ENCODE results near the gene FBXW10. TPM values are rescaled to one million over a fixed set of nuclear protein-coding genes. Genes with fewer than 3 reads are reported as not detected.
"Not testable (repeated sequence)": the region's sequence is repeated elsewhere in the genome, so short reads cannot be mapped to it uniquely, and the experiment has no call there.

The FBXW10 gene
- total and polyA plus RNA-seq, 4 donors, result 0.12 to 0.31 TPM; not detected in 2

DNA sequence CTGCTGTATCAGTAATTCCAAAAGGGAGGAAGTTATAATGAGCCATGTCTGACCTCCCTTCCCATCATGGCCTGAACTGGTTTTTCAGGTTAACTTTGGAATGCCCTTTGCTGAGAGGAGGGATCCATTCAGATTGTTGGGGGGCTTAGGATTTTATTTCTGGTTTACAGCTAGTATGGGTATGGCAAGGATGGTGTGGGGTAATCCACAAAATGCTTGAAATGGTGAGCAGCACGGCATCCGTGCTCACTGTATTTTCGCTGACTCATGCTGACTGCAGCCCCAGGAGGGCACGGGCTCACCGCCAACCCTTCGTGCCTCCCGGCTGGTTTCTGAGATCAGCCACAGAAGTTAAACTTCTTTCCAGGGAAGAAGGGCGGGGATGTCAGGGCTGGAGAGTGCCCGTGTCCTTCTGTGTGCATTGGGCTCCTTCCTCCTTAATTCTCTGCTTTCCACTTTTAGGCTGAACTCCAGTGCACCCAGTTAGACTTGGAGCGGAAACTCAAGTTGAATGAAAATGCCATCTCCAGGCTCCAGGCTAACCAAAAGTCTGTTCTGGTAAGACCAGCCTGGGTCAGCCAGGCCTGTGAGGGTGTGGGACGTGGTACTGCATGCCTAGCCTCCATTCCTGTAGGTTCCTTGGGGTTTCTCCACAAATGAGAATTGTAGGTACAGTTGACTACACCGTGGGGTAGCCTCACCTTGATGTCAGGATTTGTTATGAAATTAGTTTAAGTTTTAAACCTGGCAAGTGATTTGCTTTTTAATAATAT lies 21.9 kb upstream of the FBXW10 start:
- H3K27ac ChIP-seq (ENCODE audit: low read depth in 1 of 2, low read length in 2 of 2); DNase-seq; H3K4me3 ChIP-seq (ENCODE audit: low read length in 2 of 2); H3K9me3 ChIP-seq (ENCODE audit: control insufficient read depth, low read length); H3K4me1 ChIP-seq (ENCODE audit: control insufficient read depth in 1 of 2, insufficient read depth in 2 of 2, low read length in 2 of 2); H3K27me3 ChIP-seq (ENCODE audit: control insufficient read depth in 1 of 2, insufficient read depth in 2 of 2, low read length in 1 of 2); intact Hi-C loops (cut with DNase I); H3K36me3 ChIP-seq (ENCODE audit: control insufficient read depth in 1 of 2, insufficient read depth in 2 of 2, low read length in 1 of 2): not testable (repeated sequence)
- WGBS, 2 donors, result 62 to 80% methylated on average over 1 to 2 of the region's 12 CpGs
- ATAC-seq (ENCODE audit: low FRiP score), result peak; percentile 79

GRCh38 chr17:18722612-18723011 lies 21.2 kb upstream of the FBXW10 start:
- H3K27me3 ChIP-seq (ENCODE audit: control insufficient read depth in 1 of 2, insufficient read depth in 2 of 2, low read length in 1 of 2); H3K36me3 ChIP-seq (ENCODE audit: control insufficient read depth in 1 of 2, insufficient read depth in 2 of 2, low read length in 1 of 2); H3K9me3 ChIP-seq (ENCODE audit: control insufficient read depth, low read length); H3K4me1 ChIP-seq (ENCODE audit: control insufficient read depth in 1 of 2, insufficient read depth in 2 of 2, low read length in 2 of 2); H3K4me3 ChIP-seq (ENCODE audit: low read length in 2 of 2); H3K27ac ChIP-seq (ENCODE audit: low read depth in 1 of 2, low read length in 2 of 2); ATAC-seq (ENCODE audit: low FRiP score); DNase-seq; intact Hi-C loops (cut with DNase I): not testable (repeated sequence)
- WGBS, 2 donors, result 76 to 80% methylated on average over 5 of the region's 5 CpGs

DNA sequence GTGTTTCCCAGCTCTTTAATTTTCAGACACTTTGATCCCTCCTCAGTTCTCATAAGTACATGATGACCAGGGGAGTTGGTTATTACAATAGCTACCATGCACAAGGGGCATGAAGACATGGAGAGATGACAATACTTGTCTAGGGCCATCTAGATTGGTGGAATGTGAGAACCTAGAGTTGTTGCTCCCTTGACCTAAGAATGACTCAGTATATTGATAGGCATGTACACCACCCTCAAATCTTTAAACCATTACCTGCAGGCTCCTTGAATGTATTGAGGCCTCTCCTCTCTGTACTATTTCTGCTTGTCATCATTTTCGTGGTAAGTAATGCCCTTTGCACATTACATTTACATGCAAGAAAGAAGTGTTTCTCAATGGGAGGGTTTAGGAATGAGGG lies 20.3 kb upstream of the FBXW10 start:
- WGBS, 2 donors, result 96 to 100% methylated on average over 1 of the region's 1 CpG
- H3K36me3 ChIP-seq (ENCODE audit: control insufficient read depth in 1 of 2, insufficient read depth in 2 of 2, low read length in 1 of 2); H3K9me3 ChIP-seq (ENCODE audit: control insufficient read depth, low read length); H3K27me3 ChIP-seq (ENCODE audit: control insufficient read depth in 1 of 2, insufficient read depth in 2 of 2, low read length in 1 of 2); ATAC-seq (ENCODE audit: low FRiP score); H3K4me3 ChIP-seq (ENCODE audit: low read length in 2 of 2); DNase-seq; H3K27ac ChIP-seq (ENCODE audit: low read depth in 1 of 2, low read length in 2 of 2); intact Hi-C loops (cut with DNase I); H3K4me1 ChIP-seq (ENCODE audit: control insufficient read depth in 1 of 2, insufficient read depth in 2 of 2, low read length in 2 of 2): not testable (repeated sequence)

DNA sequence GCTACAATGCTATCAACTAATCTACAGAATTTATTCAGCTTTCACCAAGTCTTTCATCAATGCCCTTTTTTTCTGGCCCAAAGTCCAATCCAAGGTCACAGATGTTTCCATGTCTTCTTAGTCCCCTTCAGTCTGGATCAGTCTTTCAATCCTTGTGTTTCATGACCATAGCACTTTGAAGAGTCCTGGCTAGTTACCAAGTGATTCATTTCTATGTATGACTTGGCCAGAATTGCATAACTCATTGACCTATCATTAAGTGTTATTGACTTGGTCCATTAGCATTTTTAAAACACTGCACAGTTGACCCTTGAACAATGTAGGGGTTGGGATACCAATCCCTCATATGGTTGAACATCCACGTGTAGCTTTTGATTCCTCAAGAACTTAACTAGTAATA lies 11.4 kb upstream of the FBXW10 start:
- H3K27ac ChIP-seq (ENCODE audit: low read depth in 1 of 2, low read length in 2 of 2); intact Hi-C loops (cut with DNase I); ATAC-seq (ENCODE audit: low FRiP score); H3K4me3 ChIP-seq (ENCODE audit: low read length in 2 of 2); H3K36me3 ChIP-seq (ENCODE audit: control insufficient read depth in 1 of 2, insufficient read depth in 2 of 2, low read length in 1 of 2); DNase-seq; H3K4me1 ChIP-seq (ENCODE audit: control insufficient read depth in 1 of 2, insufficient read depth in 2 of 2, low read length in 2 of 2); H3K27me3 ChIP-seq (ENCODE audit: control insufficient read depth in 1 of 2, insufficient read depth in 2 of 2, low read length in 1 of 2); H3K9me3 ChIP-seq (ENCODE audit: control insufficient read depth, low read length): not testable (repeated sequence)
- 87 to 93% methylated on average over 1 of the region's 1 CpG for WGBS, 2 donors

- ATAC-seq (ENCODE audit: low FRiP score); H3K9me3 ChIP-seq (ENCODE audit: control insufficient read depth, low read length); H3K4me3 ChIP-seq (ENCODE audit: low read length in 2 of 2); DNase-seq; H3K36me3 ChIP-seq (ENCODE audit: control insufficient read depth in 1 of 2, insufficient read depth in 2 of 2, low read length in 1 of 2); H3K4me1 ChIP-seq (ENCODE audit: control insufficient read depth in 1 of 2, insufficient read depth in 2 of 2, low read length in 2 of 2); H3K27me3 ChIP-seq (ENCODE audit: control insufficient read depth in 1 of 2, insufficient read depth in 2 of 2, low read length in 1 of 2); H3K27ac ChIP-seq (ENCODE audit: low read depth in 1 of 2, low read length in 2 of 2); intact Hi-C loops (cut with DNase I): not testable (repeated sequence)
- WGBS, 2 donors, result 80 to 81% methylated on average over 4 of the region's 4 CpGs
Observed at GRCh38 chr17:18733350-18733749, 10.5 kb upstream of the FBXW10 start.

DNA sequence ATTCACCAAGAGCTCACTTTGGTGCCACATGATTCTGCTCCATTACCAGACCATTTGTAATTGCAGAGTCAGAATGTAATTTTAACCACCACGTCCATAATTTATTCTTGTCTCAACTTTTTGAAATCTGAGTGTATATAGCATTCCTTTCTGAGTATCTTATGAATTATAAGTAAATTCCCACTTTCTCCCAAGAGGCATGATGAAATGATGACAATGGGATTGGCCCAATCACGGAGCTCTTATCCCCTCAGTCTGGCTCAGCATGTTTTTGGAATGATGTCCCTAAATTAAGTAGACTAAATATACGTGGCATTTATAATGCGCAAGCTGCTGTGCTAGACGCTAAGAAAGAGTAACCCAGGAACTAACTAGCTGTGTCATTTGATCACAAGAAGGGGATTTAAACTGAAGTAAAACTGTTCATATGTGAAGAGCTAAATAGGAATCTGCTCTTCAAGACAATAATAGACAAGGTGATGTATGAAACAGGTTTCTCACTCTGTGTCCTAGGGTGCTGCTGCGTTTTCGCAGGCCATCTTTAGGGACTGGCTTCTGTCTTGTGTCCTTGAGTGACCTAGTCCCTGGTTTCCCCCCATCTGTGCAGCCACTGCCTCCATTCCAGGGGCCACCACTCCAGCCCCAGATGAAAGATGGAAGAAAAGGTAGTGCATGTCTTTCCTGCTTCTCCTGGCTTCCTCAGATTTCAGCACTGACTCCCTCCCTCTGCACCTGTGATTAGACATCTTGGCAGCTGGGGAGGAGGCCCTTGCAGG lies 4.0 kb upstream of the FBXW10 start:
- H3K36me3 ChIP-seq (ENCODE audit: control insufficient read depth in 1 of 2, insufficient read depth in 2 of 2, low read length in 1 of 2); ATAC-seq (ENCODE audit: low FRiP score); intact Hi-C loops (cut with DNase I); H3K27me3 ChIP-seq (ENCODE audit: control insufficient read depth in 1 of 2, insufficient read depth in 2 of 2, low read length in 1 of 2); H3K27ac ChIP-seq (ENCODE audit: low read depth in 1 of 2, low read length in 2 of 2); H3K9me3 ChIP-seq (ENCODE audit: control insufficient read depth, low read length); H3K4me3 ChIP-seq (ENCODE audit: low read length in 2 of 2); H3K4me1 ChIP-seq (ENCODE audit: control insufficient read depth in 1 of 2, insufficient read depth in 2 of 2, low read length in 2 of 2); DNase-seq: not testable (repeated sequence)
- WGBS, 2 donors, result 27 to 37% methylated on average over 7 of the region's 7 CpGs

DNA sequence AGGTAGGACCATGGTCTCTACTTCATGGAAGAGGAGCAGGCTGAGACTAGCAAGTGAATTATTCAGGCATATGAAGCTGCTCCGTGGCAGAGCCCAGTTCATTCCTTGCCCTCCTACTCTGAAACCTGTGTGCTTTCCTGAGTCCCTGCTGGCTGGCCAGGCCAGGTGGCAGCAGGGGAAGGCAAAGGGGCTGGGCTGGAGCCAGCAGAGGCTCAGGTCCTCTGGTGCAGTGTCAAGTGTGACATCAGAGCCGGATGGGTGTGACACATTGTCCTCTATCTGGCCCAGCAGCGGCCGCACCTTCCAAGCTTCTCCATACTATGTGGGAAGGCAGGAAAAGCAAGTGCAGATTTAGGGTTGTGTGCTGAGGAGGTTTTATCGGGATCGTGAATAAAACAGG lies 2.6 kb upstream of the FBXW10 start:
- H3K27me3 ChIP-seq (ENCODE audit: control insufficient read depth in 1 of 2, insufficient read depth in 2 of 2, low read length in 1 of 2); H3K9me3 ChIP-seq (ENCODE audit: control insufficient read depth, low read length); DNase-seq; H3K36me3 ChIP-seq (ENCODE audit: control insufficient read depth in 1 of 2, insufficient read depth in 2 of 2, low read length in 1 of 2); H3K4me3 ChIP-seq (ENCODE audit: low read length in 2 of 2); H3K4me1 ChIP-seq (ENCODE audit: control insufficient read depth in 1 of 2, insufficient read depth in 2 of 2, low read length in 2 of 2); intact Hi-C loops (cut with DNase I); H3K27ac ChIP-seq (ENCODE audit: low read depth in 1 of 2, low read length in 2 of 2); ATAC-seq (ENCODE audit: low FRiP score): not testable (repeated sequence)
- 75 to 85% methylated on average over 3 to 4 of the region's 6 CpGs for WGBS, 2 donors

DNA sequence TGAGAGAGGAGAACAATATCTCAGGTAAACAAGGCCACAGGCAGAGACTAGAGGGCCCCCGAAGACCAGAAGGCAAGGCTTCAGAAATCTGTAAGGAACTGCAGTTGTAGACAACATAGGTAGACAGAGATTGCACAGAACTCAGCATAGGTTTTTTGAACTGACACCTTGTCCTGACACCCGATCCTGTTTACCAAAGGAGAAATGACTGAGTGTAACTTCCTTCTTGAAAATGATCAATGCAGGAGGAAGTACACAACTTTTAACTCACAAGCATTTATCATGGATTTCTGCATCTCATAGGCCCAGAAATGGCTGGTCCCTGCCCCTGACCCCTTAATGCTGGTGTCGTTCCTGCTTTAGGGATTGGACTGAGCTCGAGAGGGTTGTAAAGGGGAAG lies 872 bp downstream of the FBXW10 start:
- H3K4me1 ChIP-seq (ENCODE audit: control insufficient read depth in 1 of 2, insufficient read depth in 2 of 2, low read length in 2 of 2); H3K27me3 ChIP-seq (ENCODE audit: control insufficient read depth in 1 of 2, insufficient read depth in 2 of 2, low read length in 1 of 2); H3K27ac ChIP-seq (ENCODE audit: low read depth in 1 of 2, low read length in 2 of 2); H3K36me3 ChIP-seq (ENCODE audit: control insufficient read depth in 1 of 2, insufficient read depth in 2 of 2, low read length in 1 of 2); intact Hi-C loops (cut with DNase I); ATAC-seq (ENCODE audit: low FRiP score); H3K9me3 ChIP-seq (ENCODE audit: control insufficient read depth, low read length); H3K4me3 ChIP-seq (ENCODE audit: low read length in 2 of 2); DNase-seq: not testable (repeated sequence)
- 79 to 87% methylated on average over 3 to 4 of the region's 4 CpGs for WGBS, 2 donors

DNA sequence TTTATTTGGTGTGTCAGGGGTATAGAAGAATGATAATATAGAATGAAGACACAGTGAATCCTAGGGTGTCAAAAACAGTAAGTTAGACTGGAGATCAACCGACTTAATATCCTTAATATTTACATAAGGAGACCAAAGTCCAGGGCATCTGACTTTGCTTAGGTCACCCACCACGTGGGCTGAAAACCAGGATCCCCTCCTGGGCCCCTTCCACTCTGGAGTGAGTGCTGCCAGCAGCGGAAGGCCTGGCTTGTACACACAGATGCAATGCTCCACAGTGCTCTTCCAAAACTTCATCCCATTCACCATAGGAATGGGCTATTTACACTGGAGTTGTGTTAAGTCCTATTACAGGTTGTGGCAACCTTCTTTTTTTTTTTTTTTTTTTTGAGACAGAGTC lies 2.7 kb downstream of the FBXW10 start:
- H3K4me1 ChIP-seq (ENCODE audit: control insufficient read depth in 1 of 2, insufficient read depth in 2 of 2, low read length in 2 of 2); ATAC-seq (ENCODE audit: low FRiP score): not testable (repeated sequence)

More for the DNA sequence above, 2.7 kb downstream of the FBXW10 start:
- H3K27ac ChIP-seq (ENCODE audit: low read depth in 1 of 2, low read length in 2 of 2); H3K9me3 ChIP-seq (ENCODE audit: control insufficient read depth, low read length); DNase-seq; H3K27me3 ChIP-seq (ENCODE audit: control insufficient read depth in 1 of 2, insufficient read depth in 2 of 2, low read length in 1 of 2); intact Hi-C loops (cut with DNase I); H3K4me3 ChIP-seq (ENCODE audit: low read length in 2 of 2); H3K36me3 ChIP-seq (ENCODE audit: control insufficient read depth in 1 of 2, insufficient read depth in 2 of 2, low read length in 1 of 2): not testable (repeated sequence)
- WGBS, 2 donors, result 48 to 78% methylated on average over 3 of the region's 3 CpGs

All from aorta (tissue), 5 donors.